Keratinocyte (primary cell): ENCODE results near the gene DYNLRB1.

Source experiments
- EZH2 ChIP-seq: IDR thresholded peaks from one replicate; pipeline ENCODE4 v1.6.1; 2012; ENCODE audit warnings: inconsistent platforms, mild to moderate bottlenecking, low read length, moderate library complexity
- TF ChIP-seq, protein P1 (sequence below), 3 experiments: IDR thresholded peaks in 1 of 3; conservative IDR thresholded peaks in 1 of 3; optimal IDR thresholded peaks in 1 of 3; 2 replicates in 2 of 3; 3 replicates in 1 of 3; pipeline versions ENCODE3 to v1.5.1; 2011; ENCODE audit warnings: low read length in 3 of 3, mild to moderate bottlenecking in 3 of 3, moderate library complexity in 2 of 3, control low read depth in 1 of 3, inconsistent platforms in 1 of 3; ENCODE audit not compliant: insufficient read depth in 2 of 3; ENCODE audit errors: extremely low read depth in 1 of 3

DNA sequence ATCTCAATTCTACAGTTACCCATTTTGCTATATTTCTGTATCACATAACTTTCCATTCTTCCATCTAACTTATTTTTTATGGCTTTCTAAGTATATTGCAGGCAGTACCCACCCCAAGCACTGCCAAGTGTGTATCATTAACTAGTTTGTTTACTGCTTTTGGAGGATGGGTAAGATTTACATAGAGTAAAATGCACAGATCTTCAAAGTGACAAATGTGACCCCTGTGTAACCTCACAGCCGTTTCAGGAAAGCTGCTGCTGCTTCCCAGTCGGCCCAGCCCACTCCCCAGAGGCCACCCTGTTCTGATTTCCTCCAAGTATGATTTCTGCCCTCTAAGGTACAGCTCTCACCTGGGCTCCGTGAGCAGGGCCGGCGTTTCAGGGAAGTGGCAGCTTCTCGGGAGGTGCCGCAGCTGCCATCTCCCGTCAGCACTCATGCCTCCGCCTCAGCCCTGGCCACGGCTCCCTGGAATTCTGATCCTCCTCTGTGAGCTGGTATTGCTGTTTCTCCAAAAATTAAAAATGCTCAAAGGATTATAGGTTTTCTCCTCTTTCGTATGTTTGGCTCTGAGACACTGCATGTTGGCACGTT, 27.3 kb downstream of the DYNLRB1 start:
- TF ChIP-seq, protein P1, sequence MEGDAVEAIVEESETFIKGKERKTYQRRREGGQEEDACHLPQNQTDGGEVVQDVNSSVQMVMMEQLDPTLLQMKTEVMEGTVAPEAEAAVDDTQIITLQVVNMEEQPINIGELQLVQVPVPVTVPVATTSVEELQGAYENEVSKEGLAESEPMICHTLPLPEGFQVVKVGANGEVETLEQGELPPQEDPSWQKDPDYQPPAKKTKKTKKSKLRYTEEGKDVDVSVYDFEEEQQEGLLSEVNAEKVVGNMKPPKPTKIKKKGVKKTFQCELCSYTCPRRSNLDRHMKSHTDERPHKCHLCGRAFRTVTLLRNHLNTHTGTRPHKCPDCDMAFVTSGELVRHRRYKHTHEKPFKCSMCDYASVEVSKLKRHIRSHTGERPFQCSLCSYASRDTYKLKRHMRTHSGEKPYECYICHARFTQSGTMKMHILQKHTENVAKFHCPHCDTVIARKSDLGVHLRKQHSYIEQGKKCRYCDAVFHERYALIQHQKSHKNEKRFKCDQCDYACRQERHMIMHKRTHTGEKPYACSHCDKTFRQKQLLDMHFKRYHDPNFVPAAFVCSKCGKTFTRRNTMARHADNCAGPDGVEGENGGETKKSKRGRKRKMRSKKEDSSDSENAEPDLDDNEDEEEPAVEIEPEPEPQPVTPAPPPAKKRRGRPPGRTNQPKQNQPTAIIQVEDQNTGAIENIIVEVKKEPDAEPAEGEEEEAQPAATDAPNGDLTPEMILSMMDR (optimal IDR thresholded peaks at IDR 0.05 in 1 of 3, IDR thresholded peaks at IDR 0.05 in 1 of 3, conservative IDR thresholded peaks at IDR 0.05 in 1 of 3; ENCODE audit: extremely low read depth in 1 of 3, insufficient read depth in 2 of 3, low read length in 3 of 3), result no peak
- no peak for TF ChIP-seq EZH2
